HEK293 (cell line): ENCODE measurements around the gene WNT9B.

Experiments used
- BCL11A ChIP-seq: fragments of 450-650 bp; formaldehyde crosslinking; IDR thresholded peaks from 2 replicates; pipeline ENCODE4 v1.5.1; 2016; ENCODE audit warnings: low read depth, missing biosample characterization, missing genetic modification characterization
- CTCF ChIP-seq: fragments of 450-650 bp; formaldehyde crosslinking; IDR thresholded peaks from 2 replicates; pipeline ENCODE4 v1.5.1; 2016; ENCODE audit warnings: missing biosample characterization, missing genetic modification characterization
- KLF9 ChIP-seq: fragments of 450-650 bp; formaldehyde crosslinking; IDR thresholded peaks from 2 replicates; pipeline ENCODE4 v1.5.1; 2016; ENCODE audit warnings: missing biosample characterization, missing genetic modification characterization, low read depth
- OSR2 ChIP-seq: fragments of 450-650 bp; formaldehyde crosslinking; IDR thresholded peaks from 2 replicates; pipeline ENCODE4 v1.5.1; 2016; ENCODE audit warnings: missing biosample characterization, missing genetic modification characterization
- SALL2 ChIP-seq: fragments of 450-650 bp; formaldehyde crosslinking; IDR thresholded peaks from 2 replicates; pipeline ENCODE4 v1.5.0; 2017; ENCODE audit warnings: missing biosample characterization, mild to moderate bottlenecking, missing genetic modification characterization, borderline replicate concordance
- ZBTB21 ChIP-seq: fragments of 450-650 bp; formaldehyde crosslinking; IDR thresholded peaks from 2 replicates; pipeline ENCODE4 v1.5.1; 2017; ENCODE audit warnings: missing biosample characterization, missing genetic modification characterization
- ZBTB49 ChIP-seq: fragments of 450-650 bp; formaldehyde crosslinking; IDR thresholded peaks from 2 replicates; pipeline ENCODE4 v1.5.1; 2016; ENCODE audit warnings: missing biosample characterization, missing genetic modification characterization, low read depth
- ZBTB7A ChIP-seq: fragments of 450-650 bp; formaldehyde crosslinking; IDR thresholded peaks from 2 replicates; pipeline ENCODE4 v1.5.1; 2016; ENCODE audit warnings: low read depth, missing biosample characterization, missing genetic modification characterization
- ZNF132 ChIP-seq: fragments of 450-650 bp; formaldehyde crosslinking; IDR thresholded peaks from 2 replicates; pipeline ENCODE4 v1.5.1; 2017; ENCODE audit warnings: missing biosample characterization, missing genetic modification characterization, borderline replicate concordance
- ZNF24 ChIP-seq: fragments of 450-650 bp; formaldehyde crosslinking; IDR thresholded peaks from 2 replicates; pipeline ENCODE4 v1.5.1; 2016; ENCODE audit warnings: missing biosample characterization, missing genetic modification characterization
- ZNF529 ChIP-seq: fragments of 450-650 bp; formaldehyde crosslinking; IDR thresholded peaks from 2 replicates; pipeline ENCODE4 v1.5.1; 2017; ENCODE audit warnings: missing genetic modification characterization, missing biosample characterization; ENCODE audit not compliant: insufficient replicate concordance
- ZNF561 ChIP-seq: fragments of 450-650 bp; IDR thresholded peaks from 2 replicates; pipeline ENCODE4 v1.5.1; 2018; ENCODE audit warnings: missing biosample characterization, missing genetic modification characterization, borderline replicate concordance
- TF ChIP-seq, protein P1 (sequence below): fragments of 450-650 bp; formaldehyde crosslinking; IDR thresholded peaks from 2 replicates; pipeline ENCODE4 v1.5.1; 2016; ENCODE audit warnings: missing biosample characterization, missing genetic modification characterization

- TF ChIP-seq ZNF132 (tag by site-specific recombination) (no peak), CTCF (no peak), ZBTB7A (tag by site-specific recombination) (no peak), ZNF24 (no peak), ZNF529 (tag by site-specific recombination) (no peak), ZBTB49 (tag by site-specific recombination) (no peak), OSR2 (tag by site-specific recombination) (no peak), ZNF561 (no peak), ZBTB21 (no peak), SALL2 (no peak), KLF9 (tag by site-specific recombination) (no peak), BCL11A (tag by site-specific recombination) (no peak)
- TF ChIP-seq, protein P1, sequence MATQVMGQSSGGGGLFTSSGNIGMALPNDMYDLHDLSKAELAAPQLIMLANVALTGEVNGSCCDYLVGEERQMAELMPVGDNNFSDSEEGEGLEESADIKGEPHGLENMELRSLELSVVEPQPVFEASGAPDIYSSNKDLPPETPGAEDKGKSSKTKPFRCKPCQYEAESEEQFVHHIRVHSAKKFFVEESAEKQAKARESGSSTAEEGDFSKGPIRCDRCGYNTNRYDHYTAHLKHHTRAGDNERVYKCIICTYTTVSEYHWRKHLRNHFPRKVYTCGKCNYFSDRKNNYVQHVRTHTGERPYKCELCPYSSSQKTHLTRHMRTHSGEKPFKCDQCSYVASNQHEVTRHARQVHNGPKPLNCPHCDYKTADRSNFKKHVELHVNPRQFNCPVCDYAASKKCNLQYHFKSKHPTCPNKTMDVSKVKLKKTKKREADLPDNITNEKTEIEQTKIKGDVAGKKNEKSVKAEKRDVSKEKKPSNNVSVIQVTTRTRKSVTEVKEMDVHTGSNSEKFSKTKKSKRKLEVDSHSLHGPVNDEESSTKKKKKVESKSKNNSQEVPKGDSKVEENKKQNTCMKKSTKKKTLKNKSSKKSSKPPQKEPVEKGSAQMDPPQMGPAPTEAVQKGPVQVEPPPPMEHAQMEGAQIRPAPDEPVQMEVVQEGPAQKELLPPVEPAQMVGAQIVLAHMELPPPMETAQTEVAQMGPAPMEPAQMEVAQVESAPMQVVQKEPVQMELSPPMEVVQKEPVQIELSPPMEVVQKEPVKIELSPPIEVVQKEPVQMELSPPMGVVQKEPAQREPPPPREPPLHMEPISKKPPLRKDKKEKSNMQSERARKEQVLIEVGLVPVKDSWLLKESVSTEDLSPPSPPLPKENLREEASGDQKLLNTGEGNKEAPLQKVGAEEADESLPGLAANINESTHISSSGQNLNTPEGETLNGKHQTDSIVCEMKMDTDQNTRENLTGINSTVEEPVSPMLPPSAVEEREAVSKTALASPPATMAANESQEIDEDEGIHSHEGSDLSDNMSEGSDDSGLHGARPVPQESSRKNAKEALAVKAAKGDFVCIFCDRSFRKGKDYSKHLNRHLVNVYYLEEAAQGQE (tag by site-specific recombination), result no peak
These were observed 17.9 kb downstream of the WNT9B start for GRCh38 chr17:46869296-46869695.
